H1 (cell line): ENCODE results near the gene PDZD11. TPM values are rescaled to one million over a fixed set of nuclear protein-coding genes. Genes with fewer than 3 reads are reported as not detected.

ENCODE experiments used
- CTCF ChIA-PET: fragments of 300-600 bp; sonication (Branson Sonifier 250); formaldehyde crosslinking; loops from one replicate; lab custom pipeline; 2021; ENCODE audit not compliant: partially characterized antibody; lab: Charles Lee
- POLR2A ChIA-PET: fragments of 300-600 bp; sonication (Branson Sonifier 250); formaldehyde crosslinking; loops from one replicate; lab custom pipeline; 2021; ENCODE audit warnings: inconsistent platforms; ENCODE audit not compliant: partially characterized antibody; lab: Charles Lee
- DNase-seq, 2 experiments: peaks; one replicate each; pipeline versions ENCODE4 v3.0.0 to v3.0.0-alpha.2; 2010 to 2022; ENCODE audit warnings: low spot score in 2 of 2, low read depth in 1 of 2, mixed read lengths in 1 of 2
- FAIRE-seq: peaks from 2 replicates; lab custom pipeline; 2011; peaks lifted over from hg19 to GRCh38; lab: Jason Lieb, UNC
- H2AFZ ChIP-seq: 2 replicates; pipeline ENCODE4 v1.8.1; 2012; ENCODE audit warnings: low read length, inconsistent platforms
- H2AK5ac ChIP-seq: 2 replicates; pipeline ENCODE4 v1.6.1; 2013; ENCODE audit warnings: low read depth, low read length
- H2BK120ac ChIP-seq: replicated peaks from 2 replicates; pipeline ENCODE3; 2013; ENCODE audit warnings: low read depth, low read length, inconsistent platforms
- H2BK12ac ChIP-seq: 2 replicates; pipeline ENCODE4 v1.6.1; 2013; ENCODE audit warnings: low read depth, low read length
- H2BK15ac ChIP-seq: 2 replicates; pipeline ENCODE4 v1.6.1; 2013; ENCODE audit warnings: low read length
- H2BK20ac ChIP-seq: 2 replicates; pipeline ENCODE4 v1.6.1; 2013; ENCODE audit warnings: low read length
- H2BK5ac ChIP-seq: 2 replicates; pipeline ENCODE4 v1.6.1; 2013; ENCODE audit warnings: low read depth, low read length
- H3K14ac ChIP-seq: 2 replicates; pipeline ENCODE4 v1.6.1; 2013; ENCODE audit warnings: inconsistent platforms; ENCODE audit not compliant: insufficient read length
- H3K18ac ChIP-seq: 2 replicates; pipeline ENCODE4 v1.6.1; 2013; ENCODE audit warnings: low read length; ENCODE audit errors: extremely low read depth
- H3K23ac ChIP-seq: 2 replicates; pipeline ENCODE4 v1.6.1; 2013; ENCODE audit warnings: inconsistent platforms; ENCODE audit not compliant: insufficient read length
- H3K23me2 ChIP-seq: 2 replicates; pipeline ENCODE4 v1.6.1; 2013; ENCODE audit warnings: low read depth, low read length
- H3K27ac ChIP-seq: 2 replicates; pipeline ENCODE4 v1.6.1; 2011; ENCODE audit warnings: low read depth, low read length, inconsistent platforms
- H3K27me3 ChIP-seq, 4 experiments: replicated peaks in 1 of 4; 1 replicate in 1 of 4; 2 replicates in 3 of 4; pipeline versions ENCODE4 v1.6.1 to v1.8.1; 2011 to 2013; ENCODE audit warnings: low read length in 3 of 4, mild to moderate bottlenecking in 3 of 4, inconsistent platforms in 2 of 4, mixed read lengths in 2 of 4, moderate library complexity in 1 of 4; ENCODE audit not compliant: control insufficient read depth in 3 of 4, insufficient read depth in 3 of 4; ENCODE audit errors: extremely low read depth in 1 of 4
- H3K36me3 ChIP-seq, 4 experiments: 2 replicates each; pipeline versions ENCODE4 v1.6.1 to v1.8.1; 2011 to 2013; ENCODE audit warnings: mild to moderate bottlenecking in 4 of 4, low read length in 3 of 4, moderate library complexity in 2 of 4, control low read depth in 1 of 4, inconsistent platforms in 1 of 4; ENCODE audit not compliant: insufficient read depth in 4 of 4, control insufficient read depth in 2 of 4
- H3K4ac ChIP-seq: replicated peaks from 2 replicates; pipeline ENCODE3; 2013; ENCODE audit warnings: low read length, low read depth, mixed read lengths, inconsistent platforms; ENCODE audit not compliant: insufficient read length
- H3K4me1 ChIP-seq, 4 experiments: replicated peaks in 1 of 4; 1 replicate in 1 of 4; 2 replicates in 3 of 4; pipeline versions ENCODE4 v1.6.1 to v1.8.1; 2011 to 2013; ENCODE audit warnings: low read length in 3 of 4, inconsistent platforms in 2 of 4, mixed read lengths in 1 of 4; ENCODE audit not compliant: insufficient read depth in 4 of 4, control insufficient read depth in 3 of 4
- H3K4me2 ChIP-seq, 2 experiments: 2 replicates each; pipeline versions ENCODE4 v1.6.1 to v1.8.1; 2011 to 2013; ENCODE audit warnings: low read depth in 2 of 2, low read length in 2 of 2, control low read depth in 1 of 2, inconsistent platforms in 1 of 2, mild to moderate bottlenecking in 1 of 2; ENCODE audit not compliant: insufficient read depth in 1 of 2
- H3K4me3 ChIP-seq, 4 experiments: fragments of 200-600, 300-600 bp in 1 of 4; sonication (generic), shearing (Covaris generic), sonication (Bioruptor Twin) in 1 of 4; 2 replicates each; pipeline versions ENCODE4 v1.5.1 to v1.8.1; 2011 to 2016; ENCODE audit warnings: low read length in 4 of 4, low read depth in 3 of 4, control low read depth in 2 of 4, inconsistent platforms in 2 of 4, mild to moderate bottlenecking in 2 of 4, mixed read lengths in 1 of 4, moderate library complexity in 1 of 4; ENCODE audit not compliant: insufficient read depth in 2 of 4; ENCODE audit errors: extremely low read depth in 1 of 4
- H3K56ac ChIP-seq: replicated peaks from 2 replicates; pipeline ENCODE3; 2013; ENCODE audit warnings: low read depth, mild to moderate bottlenecking, mixed read lengths, low read length, inconsistent platforms; ENCODE audit not compliant: insufficient read length
- H3K79me1 ChIP-seq: 2 replicates; pipeline ENCODE4 v1.6.1; 2013; ENCODE audit warnings: low read depth, low read length, control low read depth
- H3K79me2 ChIP-seq, 2 experiments: 2 replicates each; pipeline versions ENCODE4 v1.6.1 to v1.8.1; 2012 to 2013; ENCODE audit warnings: low read length in 2 of 2, mild to moderate bottlenecking in 2 of 2, inconsistent platforms in 1 of 2; ENCODE audit not compliant: insufficient read depth in 2 of 2, control insufficient read depth in 1 of 2
- H3K9ac ChIP-seq, 4 experiments: replicated peaks in 1 of 4; 1 replicate in 1 of 4; 2 replicates in 3 of 4; pipeline versions ENCODE4 v1.6.1 to v1.8.1; 2011 to 2013; ENCODE audit warnings: low read depth in 3 of 4, low read length in 3 of 4, control low read depth in 2 of 4, mild to moderate bottlenecking in 2 of 4, moderate library complexity in 2 of 4, inconsistent platforms in 1 of 4; ENCODE audit errors: extremely low read depth in 1 of 4
- H3K9me3 ChIP-seq, 2 experiments: 2 replicates each; pipeline versions ENCODE4 v1.6.1 to v1.8.1; 2012 to 2013; ENCODE audit warnings: mild to moderate bottlenecking in 2 of 2, moderate library complexity in 2 of 2, control low read depth in 1 of 2, inconsistent platforms in 1 of 2, low read depth in 1 of 2, low read length in 1 of 2, mixed read lengths in 1 of 2; ENCODE audit not compliant: insufficient read depth in 2 of 2
- H4K20me1 ChIP-seq, 2 experiments: replicated peaks in 1 of 2; 2 replicates each; pipeline versions ENCODE3 to v1.8.1; 2011 to 2013; ENCODE audit warnings: inconsistent platforms in 2 of 2, low read length in 2 of 2, mild to moderate bottlenecking in 1 of 2; ENCODE audit not compliant: insufficient read depth in 2 of 2, control insufficient read depth in 1 of 2
- H4K5ac ChIP-seq: 2 replicates; pipeline ENCODE4 v1.6.1; 2013; ENCODE audit warnings: low read length, low read depth, mixed read lengths, inconsistent platforms; ENCODE audit not compliant: insufficient read length
- H4K8ac ChIP-seq: 2 replicates; pipeline ENCODE4 v1.8.0; 2013; ENCODE audit warnings: mild to moderate bottlenecking, moderate library complexity, low read length, inconsistent platforms; ENCODE audit not compliant: insufficient read depth; ENCODE audit errors: extremely low read depth
- H4K91ac ChIP-seq: replicated peaks from 2 replicates; pipeline ENCODE3; 2013; ENCODE audit warnings: low read length, mixed read lengths, inconsistent platforms; ENCODE audit not compliant: insufficient read length
- ASH2L ChIP-seq: fragments of 200-600, 300-600 bp; sonication (generic); IDR thresholded peaks from one replicate; pipeline ENCODE4 v1.7.1; 2017; ENCODE audit warnings: low read length
- EZH2 ChIP-seq: fragments of 200-600 bp; sonication (generic); IDR thresholded peaks from 2 replicates; pipeline ENCODE4 v1.7.1; 2012; ENCODE audit warnings: low read depth, mild to moderate bottlenecking, moderate library complexity, low read length, inconsistent platforms; ENCODE audit not compliant: severe bottlenecking
- FOSL1 ChIP-seq: IDR thresholded peaks from 2 replicates; pipeline ENCODE4 v1.6.1; 2011; ENCODE audit warnings: mild to moderate bottlenecking, low read depth, low read length, moderate library complexity; ENCODE audit not compliant: insufficient read depth
- JUND ChIP-seq: IDR thresholded peaks from 2 replicates; pipeline ENCODE4 v1.6.1; 2011; ENCODE audit warnings: mild to moderate bottlenecking, improper control_type of control experiment, low read length
- POLR2A ChIP-seq, 2 experiments: IDR thresholded peaks; 1 replicate in 1 of 2; 2 replicates in 1 of 2; pipeline ENCODE4 v1.6.1; 2011; ENCODE audit warnings: low read depth in 2 of 2, low read length in 2 of 2, mild to moderate bottlenecking in 2 of 2; ENCODE audit errors: control extremely low read depth in 1 of 2
- POU5F1 ChIP-seq: IDR thresholded peaks from 2 replicates; pipeline ENCODE4 v1.6.1; 2011; ENCODE audit warnings: low read depth, mild to moderate bottlenecking, low read length, moderate library complexity
- RFX5 ChIP-seq: IDR thresholded peaks from 2 replicates; pipeline ENCODE4 v1.6.1; 2011; ENCODE audit warnings: low read depth, low read length, improper control_type of control experiment, borderline replicate concordance
- SIN3A ChIP-seq, 2 experiments: IDR thresholded peaks in 1 of 2; conservative IDR thresholded peaks in 1 of 2; 2 replicates each; pipeline ENCODE4 v1.6.1; 2011 to 2012; ENCODE audit warnings: low read length in 2 of 2, improper control_type of control experiment in 1 of 2, low read depth in 1 of 2, mild to moderate bottlenecking in 1 of 2
- SP1 ChIP-seq: IDR thresholded peaks from 2 replicates; pipeline ENCODE4 v1.6.1; 2011; ENCODE audit warnings: low read depth, low read length
- SP4 ChIP-seq: IDR thresholded peaks from 2 replicates; pipeline ENCODE4 v1.6.1; 2012; ENCODE audit warnings: low read length, inconsistent platforms
- TAF1 ChIP-seq: IDR thresholded peaks from 2 replicates; pipeline ENCODE4 v1.6.1; 2011; ENCODE audit warnings: mild to moderate bottlenecking, low read depth, low read length
- TBP ChIP-seq: IDR thresholded peaks from 2 replicates; pipeline ENCODE4 v1.6.1; 2011; ENCODE audit warnings: low read depth, low read length, improper control_type of control experiment
- YY1 ChIP-seq: IDR thresholded peaks from 2 replicates; pipeline ENCODE4 v1.6.1; 2011; ENCODE audit warnings: low read depth, mild to moderate bottlenecking, low read length
- ZNF274 ChIP-seq: IDR thresholded peaks from 2 replicates; pipeline ENCODE4 v1.7.0; 2012; ENCODE audit warnings: low read length, borderline replicate concordance; ENCODE audit errors: extremely low read depth
- polyA plus RNA-seq, 7 experiments: library from polyadenylated mRNA; depleted of rRNA in 3 of 7; stranded (reverse) in 5 of 7; unstranded in 2 of 7; fragments of >200 nt in 5 of 7; fragments of 200-250 nt in 2 of 7; gene quantifications; 1 replicate in 5 of 7; 2 replicates in 1 of 7; 4 replicates in 1 of 7; pipeline versions ENCODE4 v1.2.1 to v1.2.3, GENCODE V29; 2011 to 2013; ENCODE audit warnings: missing spikeins in 2 of 7, mixed read lengths in 2 of 7
- total RNA-seq: library from RNA; stranded (reverse); fragmentation: NEBNext Ultra II Directional; extraction: Animal tissue kit (Norgen Biotek cat#: 25700); gene quantifications from 2 replicates; pipeline ENCODE4 v1.2.1, GENCODE V29; 2021

The PDZD11 gene
- total and polyA plus RNA-seq, 2 of the 8 experiments (the other 6 are each of a cell fraction or from before 2014, with no cell fraction given) = 31.5 to 55.9 TPM

GRCh38 chrX:70268034-70268433 lies 21.7 kb downstream of the PDZD11 start, which contains the start of gene ARR3:
Gene ARR3 (plus strand): TSS chrX:70268334. CDS start chrX:70269386, 1,052 bp downstream.
- no peak within 1 kb of the TSS for H3K56ac ChIP-seq
- no peak within 1 kb of the TSS for H2AK5ac ChIP-seq
- no peak within 1 kb of the TSS for H4K91ac ChIP-seq
- no peaks in the 10 kb centered on the region for H3K36me3 ChIP-seq
- H3K4me3 ChIP-seq = no peak within 1 kb of the TSS
- no peak within 1 kb of the TSS for H2BK20ac ChIP-seq
- H4K5ac ChIP-seq = no peak within 1 kb of the TSS
- no peak within 1 kb of the TSS for H3K27ac ChIP-seq
- FAIRE-seq (no peak), DNase-seq (no peak)
- no peaks in the 10 kb centered on the region for H3K79me1 ChIP-seq
- no peaks in the 10 kb centered on the region for H4K20me1 ChIP-seq
- no peaks in the 10 kb centered on the region; the same call in 1 of the 2 replicates for H3K23me2 ChIP-seq
- no peak within 1 kb of the TSS for H3K18ac ChIP-seq
- H3K9me3 ChIP-seq = no peaks in the 10 kb centered on the region
- H3K4ac ChIP-seq = no peak within 1 kb of the TSS
- H3K27me3 ChIP-seq = no peaks in the 10 kb centered on the region
- no peak within 1 kb of the TSS for H3K4me2 ChIP-seq
- CTCF ChIA-PET = no interaction called here
- no peaks in the 10 kb centered on the region for H3K4me1 ChIP-seq
- H3K79me2 ChIP-seq = no peaks in the 10 kb centered on the region
- no peak within 1 kb of the TSS for H4K8ac ChIP-seq
- no peak for TF ChIP-seq POU5F1
- no peak for TF ChIP-seq TBP
- TF ChIP-seq RFX5 = no peak
- TF ChIP-seq EZH2 = no peak
- TF ChIP-seq FOSL1 = no peak
- TF ChIP-seq SP1 = no peak
- TF ChIP-seq TAF1 = no peak
- TF ChIP-seq ASH2L = no peak
- no peak for TF ChIP-seq YY1
- TF ChIP-seq SP4 = no peak
- no peak for TF ChIP-seq ZNF274
- TF ChIP-seq POLR2A (IDR thresholded peaks at IDR 0.05; ENCODE audit: control extremely low read depth in 1 of 2, low read depth in 2 of 2, low read length in 2 of 2) = no peak
- no peak for TF ChIP-seq SIN3A (conservative IDR thresholded peaks at IDR 0.05 in 1 of 2, IDR thresholded peaks at IDR 0.05 in 1 of 2; ENCODE audit: low read depth in 1 of 2, low read length in 2 of 2)
- TF ChIP-seq JUND = no peak
- H2BK120ac ChIP-seq = no peak within 1 kb of the TSS
- POLR2A ChIA-PET = no interaction called here
- no peak within 1 kb of the TSS for H3K23ac ChIP-seq
- H2BK12ac ChIP-seq = no peak within 1 kb of the TSS
- H2BK15ac ChIP-seq = no peak within 1 kb of the TSS
- no peak within 1 kb of the TSS for H3K9ac ChIP-seq
- H2BK5ac ChIP-seq = no peak within 1 kb of the TSS
- no peak within 1 kb of the TSS for H3K14ac ChIP-seq
- no peak within 1 kb of the TSS for H2AFZ ChIP-seq
